NCI-H510A treated with DMSO at 0.1 percent for 48 hours (cell line): Measurements from ENCODE around the gene DAB2IP.

Experiments
- DNase-seq: peaks from one replicate; lab custom pipeline; 2025; lab: John Stamatoyannopoulos, UW

Gene DAB2IP

DNA sequence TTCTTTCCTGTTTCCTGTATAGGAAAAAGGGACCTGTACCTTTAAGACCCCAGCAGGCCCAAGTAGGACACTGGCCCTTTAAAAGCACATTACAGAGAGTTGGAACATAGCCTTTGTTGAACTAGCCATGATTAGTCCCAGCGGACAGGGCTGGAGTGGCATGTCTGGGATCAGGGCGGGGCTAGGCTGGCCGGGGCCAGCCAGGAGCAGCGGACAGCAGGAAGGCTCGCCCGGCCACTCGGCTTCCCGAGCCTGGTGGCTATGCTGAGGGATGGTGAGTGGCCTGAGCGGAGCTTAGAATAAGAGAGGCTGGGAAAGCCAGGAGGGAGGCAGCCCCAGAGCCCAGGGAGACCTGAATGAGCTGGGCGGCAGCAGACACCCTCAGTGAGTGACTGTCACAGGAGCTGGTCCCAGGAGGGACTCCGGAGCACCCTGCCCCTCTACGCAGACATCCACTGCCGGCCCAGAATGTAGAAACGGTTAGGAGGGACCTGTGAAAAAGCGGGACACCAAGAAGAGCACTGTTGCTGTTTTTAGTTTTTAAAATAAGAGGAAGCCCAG lies 92.1 kb downstream of the DAB2IP start:
- DNase-seq = peak; percentile 52

- DNase-seq = peak; percentile 5
These were observed 92.7 kb downstream of the DAB2IP start for GRCh38 chr9:121744002-121744686.

DNA sequence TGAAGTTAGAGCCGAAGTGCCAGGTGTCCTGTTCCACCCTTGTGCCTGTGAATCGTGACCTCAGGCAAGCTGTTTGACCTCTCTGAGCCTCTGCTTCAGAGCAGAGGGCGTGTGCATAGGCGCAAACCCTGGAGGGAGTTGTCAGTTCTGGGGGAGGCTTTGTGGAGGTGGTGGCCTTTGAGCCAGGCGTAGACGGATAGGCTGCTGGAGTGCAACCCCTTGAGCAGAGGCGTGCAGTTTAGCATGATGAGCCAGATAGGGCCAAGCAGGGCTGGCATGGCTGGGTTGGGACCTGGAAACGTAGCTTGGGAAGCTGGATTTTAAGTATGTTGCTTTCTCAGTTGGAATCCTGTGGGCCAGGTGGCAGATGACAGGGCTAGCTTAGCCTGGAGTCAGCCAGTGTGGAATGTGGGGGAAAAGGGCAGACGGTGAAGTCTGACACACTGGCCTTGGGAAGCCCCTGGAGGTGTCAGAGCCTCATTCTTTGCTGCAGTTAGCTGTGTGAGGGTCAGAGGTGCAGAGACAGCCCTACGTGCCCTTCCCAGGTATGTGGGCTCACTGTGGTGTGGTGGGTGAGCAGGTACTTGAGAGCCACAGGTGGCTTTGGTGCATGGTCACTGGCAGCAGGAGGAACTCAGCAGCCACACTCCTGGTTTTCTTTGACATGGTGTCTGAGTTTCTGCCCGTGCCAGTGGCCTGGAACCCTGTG lies 93.4 kb downstream of the DAB2IP start:
- no peak for DNase-seq

- no peak for DNase-seq
These were observed 93.9 kb downstream of the DAB2IP start for GRCh38 chr9:121745396-121745695.

- DNase-seq = no peak
These were observed 95.0 kb downstream of the DAB2IP start for GRCh38 chr9:121746411-121746810.

- DNase-seq = no peak
These were observed 95.4 kb downstream of the DAB2IP start for GRCh38 chr9:121746866-121747265.

GRCh38 chr9:121748074-121748473 lies 96.6 kb downstream of the DAB2IP start:
- DNase-seq = no peak

DNA sequence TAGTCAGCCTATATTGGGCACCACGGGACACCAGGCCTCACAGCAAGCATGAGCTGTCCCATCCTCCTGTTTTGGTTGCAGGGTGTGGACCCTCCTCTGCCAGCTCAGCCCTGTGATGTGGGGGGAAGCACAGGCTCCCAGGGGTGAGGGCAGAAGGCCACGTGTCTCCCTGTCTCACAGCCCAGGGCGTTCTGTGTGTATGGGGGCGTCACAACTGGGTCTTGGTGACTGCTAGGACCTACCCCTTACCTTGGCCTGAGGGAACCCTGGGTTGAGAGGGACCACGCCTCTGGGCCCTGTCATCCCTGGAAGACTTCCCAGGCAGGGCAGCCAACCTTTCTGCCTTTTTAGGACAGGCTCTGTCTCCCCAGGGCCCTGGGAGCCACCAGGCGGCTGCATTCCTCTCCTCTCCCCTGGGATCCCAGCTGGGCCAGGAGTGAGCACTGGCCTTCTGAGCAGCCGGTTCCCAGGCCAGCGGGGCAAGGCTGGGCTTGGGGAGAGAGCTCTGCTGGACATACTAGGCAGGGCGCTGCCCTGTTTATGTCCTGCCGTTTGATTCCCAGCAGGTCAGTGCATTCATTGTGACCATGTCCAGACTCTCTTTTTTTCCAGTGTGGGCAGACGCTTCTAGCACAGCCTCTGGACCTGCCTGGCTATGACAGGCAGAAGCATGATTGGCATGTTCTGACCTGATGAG lies 97.4 kb downstream of the DAB2IP start:
- no peak for DNase-seq

DNA sequence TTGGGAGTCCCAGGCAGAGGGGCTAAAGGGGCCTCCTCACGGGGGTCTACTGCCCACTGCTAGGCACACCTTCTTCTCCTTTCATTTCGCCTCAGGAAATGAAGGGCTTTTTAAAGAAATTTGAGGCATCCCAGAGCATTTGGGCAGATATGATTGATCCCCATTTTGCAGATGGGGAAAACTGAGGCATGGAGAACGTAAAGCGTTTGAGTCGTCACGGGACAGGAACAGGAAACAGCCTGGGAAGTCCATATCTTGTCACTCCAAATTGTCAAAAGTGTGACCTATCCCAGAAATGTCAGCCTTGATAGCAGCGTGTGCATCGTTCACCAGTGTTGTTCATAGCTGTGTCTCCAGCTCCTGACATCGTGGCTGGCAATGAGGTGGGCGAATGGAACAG lies 98.2 kb downstream of the DAB2IP start:
- DNase-seq = no peak

DNA sequence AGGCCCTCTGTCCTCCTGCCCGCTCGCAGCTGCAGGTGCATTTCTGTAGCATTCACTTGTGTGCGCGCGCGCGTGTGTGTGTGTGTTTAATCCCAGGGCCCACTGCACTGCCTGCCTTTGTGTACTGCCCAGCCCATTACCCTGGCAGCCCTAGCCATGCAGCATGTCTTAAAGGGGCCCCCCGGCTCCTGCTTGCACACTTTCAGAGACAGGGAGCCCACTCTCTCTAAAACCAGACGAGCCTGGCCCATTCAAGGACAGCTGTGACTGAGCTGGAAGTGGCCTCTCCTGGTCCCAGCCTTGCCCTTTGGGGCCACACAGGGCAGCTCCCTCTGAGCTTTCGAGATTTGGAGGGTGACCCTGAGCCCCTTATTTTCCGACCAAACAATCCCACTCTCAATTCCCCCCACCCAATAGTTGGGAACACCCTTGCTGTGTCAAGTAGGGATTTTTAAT lies 98.9 kb downstream of the DAB2IP start:
- no peak for DNase-seq

- no peak for DNase-seq
These were observed 99.5 kb downstream of the DAB2IP start for GRCh38 chr9:121750715-121751623.

DNA sequence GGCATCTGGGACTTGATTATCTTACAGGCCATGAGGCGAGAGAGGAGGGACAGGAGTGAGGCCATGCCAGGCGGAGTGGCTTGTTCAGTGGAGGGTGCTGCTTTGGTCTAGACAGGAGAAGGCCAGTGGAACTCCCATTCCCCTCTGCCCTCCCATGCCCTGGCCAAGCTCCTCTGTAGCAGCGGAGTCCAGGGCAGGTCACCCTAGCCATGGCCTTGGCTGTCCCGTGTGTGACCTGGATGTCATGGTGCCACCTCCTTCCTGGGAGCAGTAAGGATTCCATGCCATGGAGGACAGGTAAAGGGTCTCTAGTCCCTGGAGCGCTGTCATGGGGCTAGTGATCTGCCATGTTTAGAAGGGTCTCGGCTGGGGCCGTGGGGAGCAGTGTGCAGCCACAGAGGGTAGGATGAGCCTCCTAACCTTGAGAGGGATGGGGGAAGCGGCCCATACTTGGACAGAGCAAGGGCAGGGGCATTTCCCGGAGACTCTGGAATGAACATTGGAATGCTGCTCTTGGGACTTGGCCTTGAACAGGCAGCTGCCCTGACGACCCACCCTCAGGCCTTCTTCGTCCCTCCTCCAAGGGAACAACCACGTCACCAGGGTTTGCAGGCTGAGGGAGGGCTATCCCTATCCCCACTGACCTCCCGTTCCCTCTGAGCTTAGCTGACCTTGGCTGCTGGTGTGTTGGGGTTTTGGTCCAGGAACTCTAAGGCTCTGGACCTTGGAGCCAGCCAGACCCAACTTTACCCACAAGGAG lies 100.4 kb downstream of the DAB2IP start:
- DNase-seq = no peak

- no peak for DNase-seq
These were observed 101.5 kb downstream of the DAB2IP start for GRCh38 chr9:121752929-121753328.

GRCh38 chr9:121753802-121754654 lies 102.6 kb downstream of the DAB2IP start:
- DNase-seq = no peak

- no peak for DNase-seq
These were observed 103.4 kb downstream of the DAB2IP start for GRCh38 chr9:121754655-121755436.

DNA sequence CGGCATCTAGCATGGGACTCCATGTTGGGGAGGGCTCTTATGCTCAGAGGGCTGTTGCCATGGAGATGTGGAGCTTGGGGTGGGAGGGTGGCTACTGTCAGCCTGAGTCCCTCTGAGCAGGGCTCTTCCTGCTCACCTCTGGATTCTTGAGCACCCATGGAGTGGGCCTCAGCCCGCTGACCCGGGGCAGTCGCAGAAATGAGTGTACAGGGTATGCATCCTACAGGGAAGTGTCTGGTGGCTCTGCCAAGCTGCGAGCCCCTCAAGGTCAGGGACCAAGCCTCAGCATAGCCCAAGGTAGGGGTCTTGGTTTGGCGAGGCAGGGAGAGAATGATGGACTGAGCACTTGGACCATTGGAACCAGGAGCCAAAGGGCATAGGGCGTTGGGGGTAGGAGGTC lies 104.1 kb downstream of the DAB2IP start:
- DNase-seq = no peak

GRCh38 chr9:121756474-121757280 lies 105.2 kb downstream of the DAB2IP start:
- no peak for DNase-seq

- no peak for DNase-seq
These were observed 105.8 kb downstream of the DAB2IP start for GRCh38 chr9:121757281-121757585.

DNA sequence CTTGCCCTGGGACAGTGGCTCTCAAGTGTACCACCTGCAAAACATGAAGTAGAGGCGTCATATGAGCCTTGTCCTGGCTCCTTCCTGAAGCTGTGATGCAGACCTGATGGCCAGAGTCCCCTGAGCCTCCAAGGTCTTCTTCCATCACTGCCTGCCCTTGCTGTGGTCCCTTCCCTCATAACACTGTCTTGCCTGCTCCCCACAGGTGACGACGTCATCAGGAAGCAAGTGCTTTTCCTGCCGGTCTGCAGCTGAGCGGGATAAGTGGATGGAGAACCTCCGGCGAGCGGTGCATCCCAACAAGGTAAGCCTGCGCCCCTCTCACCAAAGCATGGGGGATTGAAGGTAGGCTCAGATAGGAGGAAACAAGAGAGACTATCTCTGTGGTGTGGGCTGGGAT lies 107.3 kb downstream of the DAB2IP start:
- no peak for DNase-seq
